Renal cortex interstitium (tissue), 11 donors: ENCODE data around the gene ADARB1. TPM values are rescaled to one million over a fixed set of nuclear protein-coding genes. Genes with fewer than 3 reads are reported as not detected.

Experiments used
- DNase-seq, 11 donors: peaks; one replicate each; pipeline ENCODE4 v3.0.0-alpha.2; 2013; ENCODE audit warnings: low read depth in 9 of 11, low spot score in 4 of 11; ENCODE audit errors: extremely low read depth in 1 of 11
- polyA plus RNA-seq, 3 donors: library from polyadenylated mRNA; unstranded; fragments of 120-200 nt; gene quantifications; one replicate each; pipeline ENCODE4 v1.2.1, GENCODE V29; 2013; ENCODE audit not compliant: insufficient read length in 3 of 3

ADARB1 gene
- polyA plus RNA-seq, 3 donors = 15.2 to 22.2 (median 17.6) TPM

DNA sequence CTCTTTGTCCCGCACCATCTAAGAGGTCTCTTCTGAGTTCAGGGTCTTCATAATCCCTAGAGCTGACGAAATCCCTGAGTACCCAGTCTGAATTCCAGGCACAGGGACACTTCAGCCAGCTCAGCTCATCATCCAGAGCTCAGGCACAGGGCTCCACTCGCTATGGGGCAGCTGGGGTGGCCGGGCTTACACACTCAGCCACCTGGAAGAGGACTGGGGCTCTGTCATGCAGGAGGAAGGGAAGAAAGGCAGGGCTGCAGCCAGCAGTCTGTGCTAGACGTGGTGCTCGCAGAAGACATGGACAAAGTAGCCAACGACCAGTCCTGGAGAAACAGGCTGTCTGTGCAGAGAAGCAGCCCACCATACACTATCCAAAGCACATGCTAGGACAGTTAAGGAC, 124.8 kb downstream of the ADARB1 start:
- no peak for DNase-seq

DNA sequence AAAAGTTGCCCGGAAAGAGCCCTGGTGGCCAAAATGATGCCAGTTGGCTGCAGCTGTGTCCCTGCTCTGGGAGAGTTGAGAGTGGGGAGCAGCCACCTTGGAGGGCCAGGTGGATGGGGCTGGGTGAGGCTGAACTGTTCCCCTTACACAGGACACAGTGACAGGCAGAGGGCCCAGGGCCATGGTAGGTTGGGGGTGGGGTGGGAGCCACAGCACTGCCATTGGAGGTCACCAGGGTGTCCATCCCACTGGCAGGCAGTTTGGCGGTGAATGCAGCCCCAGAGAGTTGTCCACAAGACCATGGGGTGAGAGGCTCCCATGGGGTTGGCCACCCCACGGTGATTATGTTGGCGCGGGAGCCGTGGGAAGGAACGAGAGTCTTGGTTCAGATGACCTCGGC, 125.7 kb downstream of the ADARB1 start:
- no peak for DNase-seq

DNA sequence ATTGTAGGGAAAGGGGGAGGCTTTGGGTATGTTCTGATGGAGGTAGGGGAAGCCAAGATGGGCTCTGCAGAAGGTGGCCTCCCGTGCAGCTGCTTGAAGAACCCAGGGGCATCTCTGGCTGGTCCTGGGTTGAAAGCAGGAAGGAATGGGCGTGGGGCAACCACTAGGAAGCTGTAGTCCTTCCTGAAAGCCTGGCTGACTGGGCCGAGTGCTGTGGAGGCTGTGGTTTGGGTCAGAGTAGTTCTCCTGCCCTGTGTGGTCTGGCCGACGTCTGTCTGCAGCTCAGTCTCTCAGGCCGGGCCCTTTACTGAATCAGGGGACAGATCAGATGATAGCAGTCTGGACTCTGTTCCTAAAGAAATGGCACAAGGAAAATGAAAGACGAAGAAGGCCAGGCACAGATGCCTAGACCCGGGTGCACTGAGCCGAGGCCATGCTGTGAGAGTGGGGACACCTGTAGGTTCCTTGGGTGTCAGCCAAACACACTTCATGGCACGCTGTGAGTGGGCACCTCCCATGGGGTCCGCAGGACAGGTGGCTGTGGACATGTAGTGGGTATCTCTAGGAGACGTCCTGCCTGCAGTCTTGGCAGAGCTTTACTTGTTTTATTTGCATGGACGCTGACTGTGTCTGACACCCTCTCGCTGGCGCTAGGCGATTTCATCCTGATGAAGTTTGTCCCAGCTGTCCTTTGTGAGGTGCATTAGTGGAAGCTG, 126.4 kb downstream of the ADARB1 start:
- no peak for DNase-seq

DNA sequence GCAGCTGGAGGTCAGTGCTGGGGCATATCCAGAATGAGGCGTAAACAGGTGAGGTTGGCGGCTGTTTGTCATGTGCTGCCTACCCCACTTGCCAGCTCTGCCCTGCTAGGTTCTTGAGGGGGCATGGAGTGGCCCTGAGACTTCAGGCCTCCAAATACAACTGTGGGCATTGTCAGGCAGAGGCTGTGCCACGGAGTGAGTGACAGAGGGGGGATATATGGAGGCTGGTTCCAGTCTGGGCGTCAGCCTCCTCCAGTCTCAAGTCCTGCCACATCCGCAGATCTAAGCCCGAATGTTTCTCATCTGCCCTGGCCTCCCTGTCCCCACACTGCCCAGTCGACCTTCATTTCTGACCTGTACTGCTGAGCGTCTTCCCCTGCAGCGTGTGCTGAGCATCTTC, 128.0 kb downstream of the ADARB1 start:
- DNase-seq = no peak

DNA sequence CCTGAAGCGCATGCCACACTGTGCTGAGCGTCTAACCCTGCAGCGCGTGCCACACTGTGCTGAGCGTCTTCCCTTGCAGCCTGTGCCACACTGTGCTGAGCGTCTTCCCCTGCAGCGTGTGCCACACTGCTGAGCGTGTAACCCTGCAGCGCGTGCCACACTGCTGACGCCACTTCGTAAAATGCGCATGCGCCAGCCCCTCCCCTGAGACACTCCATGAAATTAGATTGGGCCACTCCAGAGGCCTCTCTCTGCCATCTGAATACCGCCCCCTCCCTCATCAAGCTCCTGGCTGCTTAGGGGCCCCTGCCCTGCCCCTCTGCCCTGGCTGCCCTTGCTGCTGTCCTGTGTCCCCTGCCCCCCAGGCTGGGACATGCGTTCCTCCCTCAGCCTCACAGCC, 128.5 kb downstream of the ADARB1 start:
- DNase-seq = no peak

DNA sequence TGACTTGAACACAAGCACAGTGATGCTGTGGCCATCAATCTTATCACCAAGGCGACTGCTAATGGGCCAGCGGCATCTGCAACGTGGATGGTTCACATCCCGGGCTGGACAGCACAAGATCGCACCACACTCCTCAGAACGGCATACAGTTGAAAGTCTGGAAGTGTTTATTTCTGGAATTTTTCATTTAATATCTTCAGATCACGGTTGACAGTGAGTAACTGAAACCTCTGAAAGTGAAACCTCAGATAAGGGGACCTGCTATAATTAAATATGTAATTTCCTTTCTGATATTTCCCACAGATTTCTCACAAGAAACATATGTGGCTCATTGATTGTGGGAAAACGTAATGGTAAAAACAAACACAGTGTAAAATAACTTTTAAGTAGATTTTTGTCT, 129.6 kb downstream of the ADARB1 start:
- DNase-seq = no peak

DNA sequence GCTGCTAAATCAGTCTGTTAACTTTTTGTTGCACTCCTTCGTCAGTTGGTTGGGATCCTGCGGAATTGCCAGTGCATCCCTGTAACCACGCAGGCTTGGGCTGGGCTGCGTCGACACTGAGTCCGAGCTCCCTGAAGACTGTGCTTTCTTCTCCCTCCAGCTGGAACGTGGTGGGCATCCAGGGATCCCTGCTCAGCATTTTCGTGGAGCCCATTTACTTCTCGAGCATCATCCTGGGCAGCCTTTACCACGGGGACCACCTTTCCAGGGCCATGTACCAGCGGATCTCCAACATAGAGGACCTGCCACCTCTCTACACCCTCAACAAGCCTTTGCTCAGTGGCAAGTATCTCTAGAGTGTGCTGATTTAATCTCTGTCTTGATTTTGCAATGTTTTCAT, 130.0 kb downstream of the ADARB1 start:
- DNase-seq = no peak

DNA sequence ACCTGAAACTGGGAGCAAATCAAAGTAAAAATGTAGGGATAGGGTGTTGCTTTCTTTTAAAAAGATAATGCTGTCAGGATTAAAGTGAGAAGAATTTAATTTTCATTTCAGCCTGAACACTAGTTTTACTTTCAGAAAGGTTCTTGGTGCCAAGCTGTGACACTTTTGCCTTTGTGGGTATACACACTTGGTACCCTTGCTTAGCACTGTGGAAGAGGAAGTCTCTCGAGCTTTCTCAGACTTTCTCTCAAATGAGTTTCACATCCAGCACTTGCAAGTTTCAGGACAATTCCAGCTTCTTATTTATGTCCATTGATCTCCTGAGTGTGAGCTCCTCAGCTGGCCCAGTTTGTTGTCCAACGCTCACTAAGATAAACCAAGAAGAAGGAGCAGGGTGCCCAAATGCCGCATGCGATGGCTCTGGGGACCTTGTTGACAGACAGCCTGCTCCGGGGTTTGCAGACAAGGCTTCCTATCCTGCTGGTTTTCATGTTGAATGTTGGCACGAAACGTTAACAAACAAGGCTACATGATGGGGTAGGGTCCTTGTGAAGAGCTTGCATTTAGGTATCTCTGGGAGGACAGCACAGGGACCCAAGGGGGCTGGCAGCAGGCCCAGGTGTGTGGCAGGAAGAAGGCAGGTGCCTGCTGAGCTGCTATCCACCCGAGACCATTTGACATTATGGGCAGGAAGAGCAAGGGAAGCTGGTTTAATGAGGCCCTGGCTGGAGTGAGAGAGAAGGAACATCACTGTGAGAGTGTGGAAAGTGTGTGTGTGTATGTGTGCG, 133.7 kb downstream of the ADARB1 start:
- DNase-seq = no peak

DNA sequence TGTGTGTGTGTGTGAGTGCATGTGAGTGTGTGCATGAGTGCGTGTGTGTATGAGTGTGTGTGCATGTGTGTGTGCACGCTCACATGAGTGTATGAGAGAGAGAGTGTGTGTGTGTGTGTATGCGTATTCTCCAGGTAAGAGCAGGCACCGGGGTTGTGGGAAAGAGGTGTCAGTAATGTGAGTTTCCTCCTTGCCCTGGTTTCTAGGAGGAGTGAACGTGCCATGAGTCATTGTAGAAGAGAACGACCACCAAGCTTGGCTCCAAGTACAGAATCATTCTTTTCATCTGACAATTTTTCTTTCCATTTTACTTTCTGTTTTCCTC, 134.2 kb downstream of the ADARB1 start:
- no peak for DNase-seq

DNA sequence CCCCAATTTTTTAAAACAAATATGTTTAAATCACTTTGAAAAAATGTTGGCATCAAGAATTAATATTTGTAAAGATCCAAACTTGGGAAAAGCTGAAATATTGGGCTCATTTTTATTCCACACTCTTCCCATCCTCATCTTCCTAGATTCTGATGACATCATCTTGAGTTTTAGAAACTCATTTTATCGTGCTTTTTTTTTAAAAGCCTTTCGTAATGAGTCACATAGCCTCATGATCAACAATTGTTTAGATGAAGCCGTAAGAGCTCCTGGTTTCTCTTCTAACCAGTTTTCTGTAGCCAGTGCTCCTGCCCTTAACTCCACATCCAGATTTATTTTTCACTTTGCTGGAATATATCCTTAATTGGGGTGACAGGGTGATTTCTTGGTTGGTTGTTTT, 134.7 kb downstream of the ADARB1 start:
- DNase-seq = no peak

DNA sequence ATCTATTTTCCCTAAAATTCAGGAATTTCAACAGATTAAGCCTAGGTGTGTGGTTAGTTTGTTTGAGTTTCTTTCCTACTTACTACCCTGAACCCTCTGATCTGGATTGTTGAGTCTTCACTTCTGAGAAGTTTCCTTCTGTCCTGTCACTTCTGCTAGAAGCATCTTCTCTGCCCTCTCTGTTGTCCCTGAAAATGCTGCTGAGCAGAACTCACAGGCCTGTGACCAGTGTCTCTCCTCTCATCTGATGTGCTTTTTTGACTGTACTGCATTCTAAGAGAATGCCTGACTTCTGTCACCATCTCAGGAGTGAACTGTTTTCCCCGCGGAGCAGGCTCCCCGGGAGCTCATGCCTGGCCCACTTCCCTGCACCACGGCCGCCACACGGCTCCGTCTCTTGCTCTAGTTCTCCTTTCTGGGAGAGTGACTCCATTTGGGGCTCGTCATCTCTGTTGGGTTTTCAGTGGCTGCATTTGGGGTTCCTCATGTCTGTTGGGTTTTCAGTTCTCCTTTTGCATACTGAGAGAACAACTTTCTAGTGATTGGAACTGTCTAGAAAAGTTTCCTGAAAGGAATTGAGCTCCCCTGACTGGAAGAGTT, 135.4 kb downstream of the ADARB1 start:
- DNase-seq = no peak

DNA sequence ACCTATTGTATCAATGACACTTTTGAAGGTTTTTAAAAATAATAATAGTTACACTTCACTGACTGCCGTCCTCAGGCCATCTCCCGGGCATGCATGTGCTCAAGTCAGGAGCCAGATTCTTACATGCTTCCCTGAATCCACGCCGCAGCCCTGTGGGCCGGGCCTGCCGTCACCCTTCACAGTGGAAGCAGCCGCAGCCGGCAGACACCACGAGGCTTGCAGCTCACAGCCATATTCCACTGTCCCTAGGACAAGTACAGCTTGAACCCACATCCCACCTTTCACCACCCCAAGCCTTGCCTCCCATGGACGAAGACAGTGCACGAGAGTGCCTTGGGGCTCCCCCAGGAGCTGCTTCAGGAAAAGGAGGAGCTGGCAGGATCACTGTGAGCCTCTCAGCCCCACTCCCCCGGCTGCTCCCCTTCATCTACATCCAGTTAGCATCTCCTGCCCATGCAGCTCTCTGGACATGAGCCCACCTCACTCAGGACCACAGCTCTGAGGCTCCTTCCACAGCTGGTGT, 136.1 kb downstream of the ADARB1 start:
- DNase-seq = no peak

DNA sequence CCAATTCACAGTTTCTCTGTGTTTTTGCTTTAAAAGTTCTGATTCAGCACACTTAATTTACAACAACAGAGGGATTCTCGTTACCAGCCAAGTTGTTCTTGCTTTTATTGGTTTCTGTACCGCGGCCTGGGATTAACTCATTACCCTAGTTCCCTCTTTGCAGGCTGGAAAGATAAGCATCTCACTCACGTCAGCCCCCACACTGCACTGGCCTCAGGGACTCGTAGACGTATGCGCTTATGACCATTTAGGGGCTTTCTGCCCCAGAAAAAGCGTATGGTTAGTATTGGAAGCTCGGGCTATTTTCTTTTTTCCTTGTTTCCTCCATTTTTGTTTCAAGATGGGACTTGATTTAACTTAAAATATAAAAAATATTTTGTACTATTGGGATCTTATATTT, 137.3 kb downstream of the ADARB1 start:
- DNase-seq = peak in 2 of 11 donors; percentile 4 to 14

DNA sequence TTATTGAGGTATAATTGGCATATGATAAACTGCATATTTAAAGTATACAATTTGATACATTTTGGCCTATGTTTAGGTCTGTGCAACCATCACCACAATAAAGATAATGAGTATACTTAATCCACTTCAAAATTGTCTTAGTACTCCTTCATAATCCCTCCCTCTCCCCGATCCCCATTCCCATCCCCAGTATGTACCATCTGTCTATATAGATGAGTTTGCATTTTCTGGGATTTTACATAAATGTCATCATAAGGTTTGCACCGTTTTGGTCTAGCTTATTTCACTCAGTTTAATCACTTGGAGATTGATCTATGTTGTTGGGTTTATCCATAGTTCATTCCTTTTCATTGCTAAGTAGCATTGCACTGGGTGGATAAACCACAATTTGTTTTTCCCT, 139.0 kb downstream of the ADARB1 start:
- DNase-seq = no peak

DNA sequence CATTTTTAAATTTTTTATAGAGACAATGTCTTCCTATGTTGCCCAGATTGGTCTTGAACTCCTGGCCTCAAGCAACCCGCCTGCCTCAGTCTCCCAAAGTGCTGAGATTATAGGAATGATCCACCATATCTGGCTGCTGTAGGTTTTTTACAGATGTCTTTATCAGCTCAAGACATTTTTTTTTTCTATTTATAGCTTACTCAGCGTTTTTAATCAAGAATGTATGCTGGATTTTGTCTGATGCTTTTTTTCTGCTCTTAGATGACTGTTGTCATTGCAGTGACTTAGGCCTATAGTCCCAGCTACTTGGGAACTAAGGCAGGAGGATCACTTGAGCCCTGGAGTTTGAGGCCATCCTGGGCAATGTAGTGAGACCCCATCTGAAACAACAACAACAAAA, 140.8 kb downstream of the ADARB1 start:
- no peak for DNase-seq

DNA sequence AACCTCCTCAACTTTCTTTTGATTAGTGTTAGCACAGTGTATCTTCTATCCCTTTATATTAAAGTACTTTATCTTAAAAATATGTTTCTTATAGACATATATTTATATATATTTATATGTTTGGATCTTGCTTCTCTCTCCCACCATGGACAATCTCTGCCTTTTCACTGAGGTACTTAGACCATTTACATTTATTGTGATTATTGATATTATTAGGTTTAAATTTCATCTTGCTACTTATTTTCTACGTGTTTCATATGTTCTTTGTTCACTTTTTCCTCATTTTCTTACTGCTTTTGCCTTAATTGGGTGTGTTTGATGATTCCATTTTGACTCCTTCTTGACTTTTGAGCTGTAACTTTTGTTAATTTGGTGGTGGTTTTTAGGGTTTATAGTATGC, 142.6 kb downstream of the ADARB1 start:
- no peak for DNase-seq

DNA sequence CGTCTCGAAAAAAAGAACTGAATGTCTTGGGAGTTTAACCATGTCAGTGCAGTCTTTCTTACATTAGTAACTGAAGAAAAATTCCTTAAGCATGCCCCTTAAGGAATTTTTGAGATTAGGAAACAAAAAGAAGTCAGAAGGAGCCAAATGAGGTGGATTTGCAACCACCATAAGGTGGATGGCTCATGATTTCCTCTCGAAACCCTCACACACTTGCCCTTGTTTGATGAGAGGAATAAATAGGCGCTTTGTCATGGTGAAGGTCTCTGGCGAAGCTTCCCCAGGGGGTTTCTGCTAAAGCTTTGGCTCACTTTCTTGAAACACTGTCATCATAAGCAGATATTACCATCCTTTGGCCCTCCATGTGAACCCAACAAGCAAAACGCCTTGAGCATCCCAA, 145.1 kb downstream of the ADARB1 start:
- DNase-seq = no peak

DNA sequence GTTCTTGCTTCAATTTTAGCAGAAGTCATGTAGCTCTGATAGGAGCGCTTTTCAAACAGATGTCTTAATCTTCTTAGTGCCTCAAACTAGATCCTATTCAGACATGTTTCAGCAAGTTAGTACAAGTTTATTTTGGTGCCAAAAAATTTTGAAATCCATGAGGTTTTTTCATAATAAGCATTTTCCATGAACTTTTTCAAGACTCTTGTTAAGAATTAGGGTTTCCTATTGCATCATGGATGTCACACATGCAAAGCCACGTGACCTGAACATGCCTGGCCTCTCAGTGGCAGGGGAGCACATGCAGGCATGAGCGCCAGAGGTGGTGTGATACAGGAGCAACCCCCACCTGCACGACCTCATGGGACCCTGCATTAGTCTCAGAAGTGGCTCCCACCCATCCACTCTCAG, 145.7 kb downstream of the ADARB1 start:
- DNase-seq = no peak

DNA sequence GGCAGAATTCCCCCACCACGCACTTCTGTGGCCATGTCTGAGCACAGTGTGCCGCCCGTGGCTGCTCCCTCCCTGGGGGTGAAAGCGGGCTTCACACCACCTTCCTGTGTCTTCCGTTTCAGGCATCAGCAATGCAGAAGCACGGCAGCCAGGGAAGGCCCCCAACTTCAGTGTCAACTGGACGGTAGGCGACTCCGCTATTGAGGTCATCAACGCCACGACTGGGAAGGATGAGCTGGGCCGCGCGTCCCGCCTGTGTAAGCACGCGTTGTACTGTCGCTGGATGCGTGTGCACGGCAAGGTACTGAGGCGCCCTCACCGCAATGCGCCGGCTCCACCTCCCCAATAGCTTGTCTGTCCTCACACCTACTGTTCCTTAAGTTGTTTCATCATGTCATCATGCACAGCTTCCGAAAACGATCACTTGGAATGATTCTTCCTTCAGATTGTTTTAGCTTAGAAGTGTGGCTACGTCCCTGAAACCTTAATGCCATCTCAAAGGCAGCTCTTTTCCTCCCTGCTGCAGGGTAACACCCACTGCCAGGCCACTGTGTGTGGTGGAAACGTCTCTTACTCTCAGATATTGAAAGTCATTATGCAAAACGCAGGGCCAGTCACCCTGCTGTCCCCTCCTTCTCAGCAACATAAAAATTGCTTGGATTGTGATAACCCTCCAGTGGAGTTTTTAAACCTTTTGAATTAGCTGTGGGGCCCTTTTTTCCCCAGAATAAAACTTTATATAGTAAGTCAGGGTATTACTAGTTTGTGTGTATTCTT, 146.5 kb downstream of the ADARB1 start:
- DNase-seq = no peak

DNA sequence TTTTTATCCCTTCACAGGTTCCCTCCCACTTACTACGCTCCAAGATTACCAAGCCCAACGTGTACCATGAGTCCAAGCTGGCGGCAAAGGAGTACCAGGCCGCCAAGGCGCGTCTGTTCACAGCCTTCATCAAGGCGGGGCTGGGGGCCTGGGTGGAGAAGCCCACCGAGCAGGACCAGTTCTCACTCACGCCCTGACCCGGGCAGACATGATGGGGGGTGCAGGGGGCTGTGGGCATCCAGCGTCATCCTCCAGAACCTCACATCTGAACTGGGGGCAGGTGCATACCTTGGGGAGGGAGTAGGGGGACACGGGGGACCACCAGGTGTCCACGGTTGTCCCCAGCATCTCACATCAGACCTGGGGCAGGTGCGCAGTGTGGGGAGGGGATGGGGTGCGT, 147.6 kb downstream of the ADARB1 start:
- no peak for DNase-seq
